GM19324 (cell line): Measurements from ENCODE around the gene MROH8.

Experiments used
- ATAC-seq: cut with Tn5 transposase; IDR thresholded peaks from one replicate; pipeline ENCODE4 v1.9.1; 2021; ENCODE audit warnings: mild to moderate bottlenecking, moderate library complexity; ENCODE audit not compliant: unreplicated experiment, low FRiP score

The MROH8 gene

GRCh38 chr20:37200376-37200775 lies 21.0 kb upstream of the MROH8 start:
- no peak for ATAC-seq

GRCh38 chr20:37198932-37199660 lies 19.7 kb upstream of the MROH8 start:
- ATAC-seq, result no peak

- ATAC-seq, result no peak
Measured at GRCh38 chr20:37194621-37195417, 15.5 kb upstream of the MROH8 start.

GRCh38 chr20:37193821-37194220 lies 14.5 kb upstream of the MROH8 start:
- no peak for ATAC-seq

GRCh38 chr20:37193226-37193625 lies 13.9 kb upstream of the MROH8 start:
- no peak for ATAC-seq

- peak; percentile 68 for ATAC-seq
Measured at GRCh38 chr20:37192137-37192854, 12.9 kb upstream of the MROH8 start.

- ATAC-seq, result no peak
Measured at GRCh38 chr20:37190354-37191112, 11.2 kb upstream of the MROH8 start.

- ATAC-seq, result no peak
Measured at GRCh38 chr20:37189416-37190016, 10.2 kb upstream of the MROH8 start.

GRCh38 chr20:37188787-37189186 lies 9.4 kb upstream of the MROH8 start:
- no peak for ATAC-seq

- no peak for ATAC-seq
Measured at GRCh38 chr20:37185686-37186085, 6.3 kb upstream of the MROH8 start.

- no peak for ATAC-seq
Measured at GRCh38 chr20:37179683-37180524, 556 bp upstream of the MROH8 start.

GRCh38 chr20:37172836-37173235 lies 6.5 kb downstream of the MROH8 start:
- ATAC-seq, result no peak

- ATAC-seq, result no peak
Measured at GRCh38 chr20:37166867-37167266, 12.5 kb downstream of the MROH8 start.

- ATAC-seq, result no peak
Measured at GRCh38 chr20:37165031-37165430, 14.3 kb downstream of the MROH8 start.

GRCh38 chr20:37163832-37164554 lies 15.4 kb downstream of the MROH8 start:
- ATAC-seq, result no peak

GRCh38 chr20:37162646-37163045 lies 16.7 kb downstream of the MROH8 start:
- no peak for ATAC-seq

- no peak for ATAC-seq
Measured at GRCh38 chr20:37161830-37162549, 17.4 kb downstream of the MROH8 start.

GRCh38 chr20:37160683-37161082 lies 18.7 kb downstream of the MROH8 start:
- ATAC-seq, result no peak
